Small intestine (tissue), 16 donors: Measurements from ENCODE around the gene TMEM41A. TPM values are rescaled to one million over a fixed set of nuclear protein-coding genes. Genes with fewer than 3 reads are reported as not detected.
A peak's percentile ranks its signal among the peaks of the same experiment; 100 is the strongest.

ENCODE experiments used
- DNase-seq, 2 donors: peaks; one replicate each; pipeline versions ENCODE4 v3.0.0 to v3.0.0-alpha.2; 2013
- FAIRE-seq: peaks from 2 replicates; lab custom pipeline; 2012; peaks lifted over from hg19 to GRCh38; lab: Jason Lieb, UNC
- H3K27ac ChIP-seq, 3 donors: one replicate each; pipeline ENCODE4 v1.5.1; 2013; ENCODE audit warnings: low read length in 2 of 3, mild to moderate bottlenecking in 2 of 3, control low read depth in 1 of 3, inconsistent platforms in 1 of 3, low read depth in 1 of 3, moderate library complexity in 1 of 3
- H3K27me3 ChIP-seq, 3 donors: one replicate each; pipeline ENCODE4 v1.6.1; 2013; ENCODE audit warnings: low read length in 3 of 3, inconsistent platforms in 1 of 3; ENCODE audit not compliant: control insufficient read depth in 3 of 3, insufficient read depth in 3 of 3
- H3K36me3 ChIP-seq, 3 donors: one replicate each; pipeline ENCODE4 v1.6.1; 2013; ENCODE audit warnings: low read length in 3 of 3, inconsistent platforms in 1 of 3, low read depth in 1 of 3, mild to moderate bottlenecking in 1 of 3, moderate library complexity in 1 of 3; ENCODE audit not compliant: control insufficient read depth in 3 of 3, insufficient read depth in 2 of 3
- H3K4me1 ChIP-seq, 3 donors: one replicate each; pipeline ENCODE4 v1.6.1; 2013; ENCODE audit warnings: low read length in 2 of 3, inconsistent platforms in 1 of 3, low read depth in 1 of 3, mild to moderate bottlenecking in 1 of 3, moderate library complexity in 1 of 3; ENCODE audit not compliant: control insufficient read depth in 3 of 3, insufficient read depth in 2 of 3
- H3K4me3 ChIP-seq, 3 donors: one replicate each; pipeline ENCODE4 v1.5.1; 2013; ENCODE audit warnings: low read length in 3 of 3, control low read depth in 1 of 3, inconsistent platforms in 1 of 3, low read depth in 1 of 3, mild to moderate bottlenecking in 1 of 3, moderate library complexity in 1 of 3
- H3K9me3 ChIP-seq, 2 donors: one replicate each; pipeline ENCODE4 v1.6.1; 2013; ENCODE audit warnings: low read depth in 1 of 2, low read length in 1 of 2; ENCODE audit not compliant: control insufficient read depth in 2 of 2, insufficient read depth in 1 of 2
- WGBS, 3 donors: extraction: QIAGEN DNeasy Blood & Tissue Kit; methylation state at CpG; one replicate each; pipeline ENCODE4 v1.1.7; 2013; 5-methylcytosine and 5-hydroxymethylcytosine counted together
- long read RNA-seq, 10 donors: transcript quantifications; one replicate each; lab custom pipeline, GENCODE V29; 2026
- polyA plus RNA-seq, 4 donors: library from polyadenylated mRNA; stranded (reverse) in 3 of 4; unstranded in 1 of 4; fragments of 200-250 nt in 3 of 4; fragments of 120-200 nt in 1 of 4; gene quantifications; one replicate each; pipeline versions ENCODE4 v1.2.1 to v1.2.3, GENCODE V29; 2013
- donor health status: healthy with polysubstance abuse.
- donor health status: control.
- donor health status: control.
- donor health status: Bipolar disorder and iron deficiency.
- donor health status: healthy.

Gene TMEM41A
- polyA plus RNA-seq: 10 to 100 TPM; 20.5 to 75.1 (median 37.8) TPM
- long read RNA-seq, donor 1: 0 reads
- long read RNA-seq, donor 2, full-length matches to known transcripts: 11 of 11 reads
- long read RNA-seq, donor 2, partial matches to known transcripts: 0 of 11 reads
- long read RNA-seq, donor 2, other reads (novel, unspliced or antisense): 0 of 11 reads
- long read RNA-seq, donor 3, full-length matches to known transcripts: 22 of 44 reads
- long read RNA-seq, donor 3, partial matches to known transcripts: 22 of 44 reads
- long read RNA-seq, donor 3, other reads (novel, unspliced or antisense): 0 of 44 reads
- long read RNA-seq, donor 4: 0 reads
- long read RNA-seq, donor 5, full-length matches to known transcripts: 6 of 6 reads
- long read RNA-seq, donor 5, partial matches to known transcripts: 0 of 6 reads
- long read RNA-seq, donor 5, other reads (novel, unspliced or antisense): 0 of 6 reads
- long read RNA-seq, donor 6, full-length matches to known transcripts: 19 of 33 reads
- long read RNA-seq, donor 6, partial matches to known transcripts: 14 of 33 reads
- long read RNA-seq, donor 6, other reads (novel, unspliced or antisense): 0 of 33 reads
- long read RNA-seq, donor 7: 0 reads
- long read RNA-seq, donor 8, partial matches to known transcripts: 0 of 1 reads
- long read RNA-seq, donor 8, other reads (novel, unspliced or antisense): 0 of 1 reads
- long read RNA-seq, donor 9, partial matches to known transcripts: 0 of 2 reads
- long read RNA-seq, donor 9, other reads (novel, unspliced or antisense): 0 of 2 reads
- long read RNA-seq, donor 10, full-length matches to known transcripts: 12 of 17 reads
- long read RNA-seq, donor 10, partial matches to known transcripts: 5 of 17 reads
- long read RNA-seq, donor 10, other reads (novel, unspliced or antisense): 0 of 17 reads

- DNase-seq: peak; percentile 94 to 97
- peaks cover 0 to 3% of the 10 kb centered on the region in 2 donors for H3K9me3 ChIP-seq
- no peak for FAIRE-seq
- H3K36me3 ChIP-seq: peaks cover 11 to 30% (median 19%) of the 10 kb centered on the region in 3 donors
- H3K4me3 ChIP-seq: peak within 1 kb of the TSS; percentile 87 to 97 (median 94)
- 0 to 1% (median 1%) methylated on average over 67 to 82 of the region's 82 CpGs for WGBS, 3 donors
- peaks cover 1 to 36% (median 2%) of the 10 kb centered on the region in 3 donors for H3K4me1 ChIP-seq
- peak within 1 kb of the TSS; percentile 98 to 100 (median 98) for H3K27ac ChIP-seq
- no peaks in the 10 kb centered on the region for H3K27me3 ChIP-seq
These were observed at the start of gene TMEM41A for GRCh38 chr3:185498503-185499396. TSS of gene TMEM41A (minus strand) at chr3:185499035. CDS start at chr3:185498961, 74 bp downstream.

- Histone ChIP-seq H3K27me3 (no peaks in the 10 kb centered on the region), H3K4me1 (peaks cover 0 to 30% (median 0%) of the 10 kb centered on the region in 3 donors), H3K27ac (no peak overlapping the region), H3K9me3 (no peaks in the 10 kb centered on the region), H3K4me3 (no peak overlapping the region), H3K36me3 (peaks cover 0 to 4% (median 2%) of the 10 kb centered on the region in 3 donors)
- 92 to 93% (median 92%) methylated on average over 7 of the region's 7 CpGs for WGBS, 3 donors
- no peak for FAIRE-seq
- no peak for DNase-seq
These were observed 41.9 kb upstream of the TMEM41A start for GRCh38 chr3:185540695-185541094.

GRCh38 chr3:185539934-185540333 is 41.1 kb upstream of the TMEM41A start:
- H3K27me3 ChIP-seq: no peaks in the 10 kb centered on the region
- peaks cover 0 to 4% (median 2%) of the 10 kb centered on the region in 3 donors for H3K36me3 ChIP-seq
- no peaks in the 10 kb centered on the region for H3K9me3 ChIP-seq
- DNase-seq (no peak), FAIRE-seq (no peak)
- no peak overlapping the region for H3K27ac ChIP-seq
- H3K4me1 ChIP-seq: peaks cover 0 to 25% (median 0%) of the 10 kb centered on the region in 3 donors
- no peak overlapping the region for H3K4me3 ChIP-seq
- 70 to 93% (median 92%) methylated on average over 2 of the region's 2 CpGs for WGBS, 3 donors

- Histone ChIP-seq H3K36me3 (no peaks in the 10 kb centered on the region), H3K9me3 (no peaks in the 10 kb centered on the region), H3K4me3 (no peak overlapping the region), H3K27ac (peak overlapping the region; percentile 88 to 99 (median 88)), H3K27me3 (no peaks in the 10 kb centered on the region), H3K4me1 (peaks cover 0 to 25% (median 0%) of the 10 kb centered on the region in 3 donors)
- 5 to 14% (median 11%) methylated on average over 9 of the region's 9 CpGs for WGBS, 3 donors
- DNase-seq: peak; percentile 95 to 99
- no peak for FAIRE-seq
These were observed 38.6 kb upstream of the TMEM41A start for GRCh38 chr3:185537369-185537970.

GRCh38 chr3:185534511-185534910 is 35.7 kb upstream of the TMEM41A start:
- no peaks in the 10 kb centered on the region for H3K36me3 ChIP-seq
- no peaks in the 10 kb centered on the region for H3K27me3 ChIP-seq
- no peaks in the 10 kb centered on the region for H3K9me3 ChIP-seq
- H3K4me1 ChIP-seq: peaks cover 0 to 37% (median 0%) of the 10 kb centered on the region in 3 donors
- peak; percentile 27 to 39 for DNase-seq
- no peak overlapping the region for H3K4me3 ChIP-seq
- FAIRE-seq: no peak
- peak overlapping the region in 1 of 3 donors; percentile 26 for H3K27ac ChIP-seq
- 67 to 84% (median 68%) methylated on average over 2 of the region's 2 CpGs for WGBS, 3 donors

GRCh38 chr3:185532901-185533300 is 34.1 kb upstream of the TMEM41A start:
- Histone ChIP-seq H3K27ac (no peak overlapping the region), H3K36me3 (no peaks in the 10 kb centered on the region), H3K27me3 (no peaks in the 10 kb centered on the region), H3K9me3 (no peaks in the 10 kb centered on the region), H3K4me1 (peaks cover 0 to 33% (median 0%) of the 10 kb centered on the region in 3 donors), H3K4me3 (no peak overlapping the region)
- DNase-seq (no peak), FAIRE-seq (no peak)
- 62 to 69% (median 64%) methylated on average over 5 of the region's 5 CpGs for WGBS, 3 donors

- peaks cover 0 to 22% (median 3%) of the 10 kb centered on the region in 3 donors for H3K4me1 ChIP-seq
- FAIRE-seq: no peak
- H3K36me3 ChIP-seq: peaks cover 0 to 10% (median 0%) of the 10 kb centered on the region in 3 donors
- H3K27ac ChIP-seq: peak overlapping the region in 1 of 3 donors; percentile 51
- no peaks in the 10 kb centered on the region for H3K27me3 ChIP-seq
- WGBS, 3 donors: 22 to 49% (median 40%) methylated on average over 5 of the region's 5 CpGs
- DNase-seq: peak; percentile 71
- H3K4me3 ChIP-seq: no peak overlapping the region
- H3K9me3 ChIP-seq: no peaks in the 10 kb centered on the region
These were observed 32.0 kb upstream of the TMEM41A start for GRCh38 chr3:185530856-185531255.
